GM23338 (cell line): ENCODE measurements around the gene STON1. TPM values are rescaled to one million over a fixed set of nuclear protein-coding genes. Genes with fewer than 3 reads are reported as not detected.

Experiments used
- ATAC-seq: fragments of 200-7000 bp; cut with Tn5 transposase; 3 replicates; pipeline ENCODE4 v1.9.1; 2020
- DNase-seq: peaks from one replicate; pipeline ENCODE4 v3.0.0-alpha.2; 2015; ENCODE audit warnings: low spot score
- H2AFZ ChIP-seq: fragments of 200-600 bp; sonication (generic); 2 replicates; pipeline ENCODE4 v1.8.0; 2016; ENCODE audit warnings: antibody characterized with exemption, mild to moderate bottlenecking, moderate library complexity
- H3F3A ChIP-seq: fragments of 200-600 bp; sonication (generic); replicated peaks from 2 replicates; pipeline ENCODE4 v1.8.0; 2017; ENCODE audit warnings: antibody characterized with exemption, mixed run types, low read depth
- H3K27ac ChIP-seq: fragments of 200-600 bp; sonication (generic); 2 replicates; pipeline ENCODE4 v1.6.1; 2016; ENCODE audit warnings: low read depth
- H3K27me3 ChIP-seq: fragments of 200-600 bp; sonication (generic); 2 replicates; pipeline ENCODE4 v1.8.0; 2016; ENCODE audit warnings: mild to moderate bottlenecking, mixed run types, moderate library complexity; ENCODE audit not compliant: insufficient read depth
- H3K36me3 ChIP-seq: fragments of 200-600 bp; sonication (generic); 2 replicates; pipeline ENCODE4 v1.8.0; 2016; ENCODE audit warnings: mild to moderate bottlenecking; ENCODE audit not compliant: insufficient read depth
- H3K4me1 ChIP-seq: fragments of 200-600 bp; sonication (generic); 2 replicates; pipeline ENCODE4 v1.8.0; 2016; ENCODE audit warnings: mild to moderate bottlenecking, moderate library complexity; ENCODE audit not compliant: insufficient read depth
- H3K4me2 ChIP-seq: fragments of 200-600 bp; sonication (generic); 2 replicates; pipeline ENCODE4 v1.7.1; 2017; ENCODE audit warnings: mixed run types
- H3K4me3 ChIP-seq: fragments of 200-600 bp; sonication (generic); 2 replicates; pipeline ENCODE4 v1.6.1; 2016; ENCODE audit warnings: mixed run types
- H3K79me2 ChIP-seq: fragments of 200-600 bp; sonication (generic); replicated peaks from 2 replicates; pipeline ENCODE4 v1.8.0; 2017; ENCODE audit warnings: mild to moderate bottlenecking; ENCODE audit not compliant: insufficient read depth
- H3K9me2 ChIP-seq: fragments of 200-600 bp; sonication (generic); 2 replicates; pipeline ENCODE4 v1.8.0; 2017; ENCODE audit not compliant: insufficient read depth
- H4K20me1 ChIP-seq: fragments of 200-600 bp; sonication (generic); replicated peaks from 2 replicates; pipeline ENCODE4 v1.8.0; 2017; ENCODE audit warnings: mild to moderate bottlenecking; ENCODE audit not compliant: insufficient read depth
- H3K27ac Mint-ChIP-seq: 2 replicates; pipeline ENCODE4 v1.8.0; 2020; ENCODE audit warnings: inconsistent platforms, mild to moderate bottlenecking, moderate library complexity, mixed read lengths
- H3K27me3 Mint-ChIP-seq: 3 replicates; pipeline ENCODE4 v1.8.0; 2022; ENCODE audit warnings: low read depth, mild to moderate bottlenecking, moderate library complexity, mixed read lengths, inconsistent platforms; ENCODE audit not compliant: insufficient read depth, poor library complexity
- H3K36me3 Mint-ChIP-seq: 3 replicates; pipeline ENCODE4 v1.8.0; 2021; ENCODE audit warnings: low read depth, mild to moderate bottlenecking, inconsistent platforms, moderate library complexity, mixed read lengths
- H3K4me1 Mint-ChIP-seq: 3 replicates; pipeline ENCODE4 v1.8.0; 2020; ENCODE audit warnings: mild to moderate bottlenecking, inconsistent platforms, mixed read lengths
- H3K4me3 Mint-ChIP-seq: 3 replicates; pipeline ENCODE4 v1.8.0; 2021; ENCODE audit warnings: moderate library complexity, mild to moderate bottlenecking, inconsistent platforms, mixed read lengths
- H3K9me3 Mint-ChIP-seq: 3 replicates; pipeline ENCODE4 v1.8.0; 2020; ENCODE audit warnings: moderate library complexity, mild to moderate bottlenecking, inconsistent platforms, mixed read lengths
- CREB1 ChIP-seq: fragments of 250-450 bp; sonication (Bioruptor Pico); IDR thresholded peaks from 2 replicates; pipeline ENCODE4 v1.5.0; 2020; ENCODE audit warnings: low read depth, mild to moderate bottlenecking, moderate library complexity
- CTCF ChIP-seq, 2 experiments: fragments of 200-600 bp in 1 of 2; sonication (generic) in 1 of 2; conservative IDR thresholded peaks; 2 replicates each; pipeline versions ENCODE4 v1.5.1 to v1.6.1; 2016 to 2017; ENCODE audit warnings: antibody characterized with exemption in 2 of 2, low read depth in 2 of 2, mild to moderate bottlenecking in 2 of 2, moderate library complexity in 1 of 2
- ETS1 ChIP-seq: IDR thresholded peaks from 2 replicates; pipeline ENCODE4 v1.6.1; 2016; ENCODE audit warnings: antibody characterized with exemption
- EZH2 ChIP-seq: fragments of 200-600 bp; sonication (generic); IDR thresholded peaks from one replicate; pipeline ENCODE4 v1.8.0; 2017; ENCODE audit warnings: antibody characterized with exemption, mild to moderate bottlenecking, low read depth; ENCODE audit not compliant: unreplicated experiment
- EZH2phosphoT487 ChIP-seq: fragments of 200-600 bp; sonication (generic); IDR thresholded peaks from one replicate; pipeline ENCODE4 v1.8.1; 2018; ENCODE audit warnings: antibody characterized with exemption; ENCODE audit not compliant: unreplicated experiment
- NANOG ChIP-seq: IDR thresholded peaks from 2 replicates; pipeline ENCODE4 v1.6.1; 2016; ENCODE audit warnings: antibody characterized with exemption, borderline replicate concordance
- POLR2AphosphoS5 ChIP-seq: IDR thresholded peaks from 2 replicates; pipeline ENCODE4 v1.6.1; 2016; ENCODE audit warnings: antibody characterized with exemption, low read depth
- REST ChIP-seq: IDR thresholded peaks from one replicate; pipeline ENCODE4 v1.6.1; 2018; ENCODE audit warnings: antibody characterized with exemption; ENCODE audit not compliant: unreplicated experiment
- STAT1 ChIP-seq: IDR thresholded peaks from one replicate; pipeline ENCODE4 v1.6.1; 2016; ENCODE audit warnings: antibody characterized with exemption; ENCODE audit not compliant: unreplicated experiment
- ZNF114 ChIP-seq: fragments of 250-450 bp; sonication (Bioruptor Pico); IDR thresholded peaks from 2 replicates; pipeline ENCODE4 v1.5.0; 2020; ENCODE audit warnings: mild to moderate bottlenecking, moderate library complexity
- ZNF331 ChIP-seq: fragments of 250-450 bp; sonication (Bioruptor Pico); IDR thresholded peaks from 2 replicates; pipeline ENCODE4 v1.5.0; 2020; ENCODE audit warnings: low read depth, mild to moderate bottlenecking, moderate library complexity
- polyA plus RNA-seq: library from polyadenylated mRNA; unstranded; fragments of >200 nt; fragmentation: Nextera tagmentation; extraction: Ambion mirVana; gene quantifications from 2 replicates; pipeline ENCODE4 v1.2.1, GENCODE V29; 2016
- total RNA-seq: library from RNA; depleted of rRNA; stranded (reverse); fragments of >200 nt; shearing (Covaris generic); gene quantifications from 2 replicates; pipeline ENCODE4 v1.2.3, GENCODE V29; 2014

The STON1 gene
- total and polyA plus RNA-seq, 2 experiments from 2014 or later = 5.4 to 14.4 TPM

GRCh38 chr2:48578313-48578712 is 48.4 kb downstream of the STON1 start:
- Mint-ChIP-seq H3K27me3 (peaks cover 1% of the 10 kb centered on the region), H3K4me3 (no peak overlapping the region), H3K4me1 (no peaks in the 10 kb centered on the region), H3K9me3 (no peaks in the 10 kb centered on the region), H3K36me3 (peaks cover 15% of the 10 kb centered on the region), H3K27ac (no peak overlapping the region)
- Histone ChIP-seq H3K4me2 (no peak overlapping the region), H3K27me3 (no peaks in the 10 kb centered on the region), H3F3A (no peaks in the 10 kb centered on the region), H3K79me2 (no peaks in the 10 kb centered on the region), H3K4me1 (no peaks in the 10 kb centered on the region), H3K36me3 (no peaks in the 10 kb centered on the region), H3K4me3 (no peak overlapping the region), H2AFZ (no peak overlapping the region), H4K20me1 (no peaks in the 10 kb centered on the region), H3K9me2 (no peaks in the 10 kb centered on the region), H3K27ac (no peak overlapping the region)
- ATAC-seq = no peak
- DNase-seq = no peak
- TF ChIP-seq CTCF (conservative IDR thresholded peaks at IDR 0.05; ENCODE audit: low read depth in 2 of 2) (no peak), EZH2 (no peak), CREB1 (CRISPR knock-in tag) (no peak), NANOG (no peak), ETS1 (no peak), EZH2phosphoT487 (no peak), STAT1 (no peak), ZNF331 (CRISPR knock-in tag) (no peak), REST (no peak), POLR2AphosphoS5 (no peak)

GRCh38 chr2:48583961-48584360 is 54.0 kb downstream of the STON1 start:
- H3K27me3 ChIP-seq = no peaks in the 10 kb centered on the region
- no peaks in the 10 kb centered on the region for H3K36me3 ChIP-seq
- H3K4me3 Mint-ChIP-seq = no peak overlapping the region
- no peak overlapping the region for H3K4me2 ChIP-seq
- H3K79me2 ChIP-seq = no peaks in the 10 kb centered on the region
- no peaks in the 10 kb centered on the region for H3K9me2 ChIP-seq
- H3K4me1 ChIP-seq = peaks cover 7% of the 10 kb centered on the region; the same call in 1 of the 2 replicates
- H3K9me3 Mint-ChIP-seq = no peaks in the 10 kb centered on the region
- ATAC-seq (no peak), DNase-seq (no peak)
- H4K20me1 ChIP-seq = no peaks in the 10 kb centered on the region
- no peaks in the 10 kb centered on the region for H3K27me3 Mint-ChIP-seq
- no peak overlapping the region for H3K27ac Mint-ChIP-seq
- H3K4me1 Mint-ChIP-seq = peaks cover 20% of the 10 kb centered on the region
- no peak overlapping the region for H3K4me3 ChIP-seq
- no peaks in the 10 kb centered on the region for H3F3A ChIP-seq
- H2AFZ ChIP-seq = no peak overlapping the region
- H3K27ac ChIP-seq = no peak overlapping the region
- peaks cover 20% of the 10 kb centered on the region for H3K36me3 Mint-ChIP-seq
- no peak for TF ChIP-seq ZNF114 (CRISPR knock-in tag)
